ENCODE measurements around the gene ZMAT2.

Gene ZMAT2

DNA sequence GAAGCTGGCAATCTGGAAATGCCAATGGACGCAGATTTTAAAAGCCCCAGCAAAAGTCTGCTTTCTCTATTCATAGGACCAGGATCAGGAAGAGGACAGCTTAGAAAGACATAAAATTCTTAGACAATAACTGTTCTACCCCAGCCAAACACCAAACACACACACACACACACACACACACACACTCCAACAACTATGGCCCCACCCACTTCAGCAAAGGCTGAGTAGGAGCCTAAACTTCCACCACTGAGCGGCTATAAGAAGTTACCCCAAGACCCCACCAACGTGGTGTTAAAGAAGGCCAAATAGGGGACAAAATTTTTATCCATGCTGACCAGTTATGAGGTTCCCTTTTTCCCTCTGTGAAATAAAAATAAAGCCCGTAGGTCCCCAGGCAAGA lies 32.9 kb downstream of the ZMAT2 start:
- DNase-seq (ENCODE audit: low spot score), result no peak
- ChIA-PET POLR2A (ENCODE audit: low non-redundant PET) (no interaction called here), CTCF (interaction anchor here (0.6 to 1.0 kb wide), 2 partner anchors 41 to 1938 kb away, joined by 4 to 5 read pairs; no protein-coding TSS in a partner anchor)
- TF ChIP-seq, protein P1, sequence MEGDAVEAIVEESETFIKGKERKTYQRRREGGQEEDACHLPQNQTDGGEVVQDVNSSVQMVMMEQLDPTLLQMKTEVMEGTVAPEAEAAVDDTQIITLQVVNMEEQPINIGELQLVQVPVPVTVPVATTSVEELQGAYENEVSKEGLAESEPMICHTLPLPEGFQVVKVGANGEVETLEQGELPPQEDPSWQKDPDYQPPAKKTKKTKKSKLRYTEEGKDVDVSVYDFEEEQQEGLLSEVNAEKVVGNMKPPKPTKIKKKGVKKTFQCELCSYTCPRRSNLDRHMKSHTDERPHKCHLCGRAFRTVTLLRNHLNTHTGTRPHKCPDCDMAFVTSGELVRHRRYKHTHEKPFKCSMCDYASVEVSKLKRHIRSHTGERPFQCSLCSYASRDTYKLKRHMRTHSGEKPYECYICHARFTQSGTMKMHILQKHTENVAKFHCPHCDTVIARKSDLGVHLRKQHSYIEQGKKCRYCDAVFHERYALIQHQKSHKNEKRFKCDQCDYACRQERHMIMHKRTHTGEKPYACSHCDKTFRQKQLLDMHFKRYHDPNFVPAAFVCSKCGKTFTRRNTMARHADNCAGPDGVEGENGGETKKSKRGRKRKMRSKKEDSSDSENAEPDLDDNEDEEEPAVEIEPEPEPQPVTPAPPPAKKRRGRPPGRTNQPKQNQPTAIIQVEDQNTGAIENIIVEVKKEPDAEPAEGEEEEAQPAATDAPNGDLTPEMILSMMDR (conservative IDR thresholded peaks at IDR 0.05; ENCODE audit: low read depth), result no peak
- H3K27ac ChIP-seq, result no peak overlapping the region

DNA sequence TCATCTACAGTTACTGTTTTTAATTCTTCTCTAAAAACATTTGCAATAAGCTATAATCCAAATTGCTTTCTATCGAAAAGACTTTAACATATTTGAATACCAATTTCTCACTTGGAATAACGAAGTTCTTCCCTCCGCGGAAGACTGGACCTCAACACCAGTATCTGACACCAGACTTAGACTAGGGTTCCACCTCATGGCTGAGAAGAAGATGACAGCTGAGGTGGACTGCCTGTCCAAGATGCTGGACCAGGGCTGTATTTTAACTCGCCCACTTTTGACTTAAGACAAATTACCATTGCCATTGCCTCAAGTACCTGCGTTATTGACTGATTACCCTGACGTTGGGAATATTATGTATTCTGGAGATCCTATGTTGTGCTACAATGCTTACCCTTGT lies 34.1 kb downstream of the ZMAT2 start:
- no peak for DNase-seq (ENCODE audit: low spot score)
- TF ChIP-seq, protein P1 (conservative IDR thresholded peaks at IDR 0.05; ENCODE audit: low read depth), result peak; percentile 26; the same call in 1 of the 2 replicates
- ChIA-PET CTCF (interaction anchor here (0.6 kb wide), 1 partner anchor 54 kb away, joined by 3 read pairs; no protein-coding TSS in a partner anchor), POLR2A (ENCODE audit: low non-redundant PET) (no interaction called here)
- no peak overlapping the region for H3K27ac ChIP-seq

- no peak for DNase-seq (ENCODE audit: low spot score)
- TF ChIP-seq, protein P1 (conservative IDR thresholded peaks at IDR 0.05; ENCODE audit: low read depth), result no peak
- CTCF ChIA-PET, result no interaction called here
- H3K27ac ChIP-seq, result no peak overlapping the region
- POLR2A ChIA-PET (ENCODE audit: low non-redundant PET), result no interaction called here
Observed at GRCh38 chr5:140737486-140737885, 37.2 kb downstream of the ZMAT2 start.

- no peak overlapping the region for H3K27ac ChIP-seq
- TF ChIP-seq, protein P1 (conservative IDR thresholded peaks at IDR 0.05; ENCODE audit: low read depth), result no peak
- ChIA-PET POLR2A (ENCODE audit: low non-redundant PET) (no interaction called here), CTCF (interaction anchor here (0.5 kb wide), 1 partner anchor 773 kb away, joined by 3 read pairs; no protein-coding TSS in a partner anchor)
- no peak for DNase-seq (ENCODE audit: low spot score)
Observed at GRCh38 chr5:140741967-140742366, 41.7 kb downstream of the ZMAT2 start.

DNA sequence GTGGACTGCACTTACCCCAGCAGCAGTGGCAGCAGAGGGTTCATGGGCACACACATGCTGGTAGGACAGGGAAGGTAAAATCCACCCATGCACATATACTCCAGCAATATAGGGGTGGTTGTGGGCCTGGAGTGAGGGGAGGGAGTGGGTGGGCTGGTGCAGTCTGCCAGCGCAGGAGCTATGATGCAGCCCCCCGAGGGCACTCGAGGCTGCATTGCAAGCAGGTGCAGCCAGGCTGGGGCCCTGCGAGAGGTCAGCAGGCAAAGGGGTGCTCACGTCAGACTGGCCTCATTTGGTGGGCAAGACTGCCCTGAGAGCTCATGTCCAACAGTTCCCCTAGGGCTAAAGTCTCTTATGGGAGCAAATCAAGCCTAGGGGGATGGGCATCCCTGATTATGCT lies 53.3 kb downstream of the ZMAT2 start:
- POLR2A ChIA-PET (ENCODE audit: low non-redundant PET), result no interaction called here
- no peak for DNase-seq (ENCODE audit: low spot score)

More for the DNA sequence above, 53.3 kb downstream of the ZMAT2 start:
- H3K27ac ChIP-seq, result no peak overlapping the region
- TF ChIP-seq, protein P1 (conservative IDR thresholded peaks at IDR 0.05; ENCODE audit: low read depth), result no peak
- CTCF ChIA-PET, result interaction anchor here (0.6 kb wide), 1 partner anchor 27 kb away, joined by 3 read pairs; no protein-coding TSS in a partner anchor

All from RWPE1 (cell line).